LHCN-M2 (cell line): ENCODE results near the gene DNHD1. TPM values are rescaled to one million over a fixed set of nuclear protein-coding genes. Genes with fewer than 3 reads are reported as not detected.

Experiments
- DNase-seq: peaks from one replicate; pipeline ENCODE4 v3.0.0-alpha.2; 2012; ENCODE audit warnings: low read depth
- total RNA-seq: library from RNA; depleted of rRNA; stranded (reverse); fragments of >200 nt; gene quantifications from 2 replicates; pipeline ENCODE4 v1.2.3, GENCODE V29; 2014; rRNA removed

Gene DNHD1
- total RNA-seq, 1 experiment from 2014 or later, result 1.7 TPM

- DNase-seq, result peak; percentile 19
Measured at GRCh38 chr11:6611092-6611962, 114.2 kb downstream of the DNHD1 start.

- no peak for DNase-seq
Measured at GRCh38 chr11:6611963-6612212, 114.8 kb downstream of the DNHD1 start.

- peak; percentile 94 for DNase-seq
Measured at GRCh38 chr11:6612213-6613041, 115.3 kb downstream of the DNHD1 start, which contains the start of gene TAF10. Gene TAF10 (minus strand): TSS chr11:6612216. CDS start chr11:6612189, 27 bp downstream.

GRCh38 chr11:6613496-6613895 is 116.4 kb downstream of the DNHD1 start:
- DNase-seq, result no peak

GRCh38 chr11:6614446-6614845 is 117.4 kb downstream of the DNHD1 start:
- no peak for DNase-seq

- no peak for DNase-seq
Measured at GRCh38 chr11:6615046-6615445, 118.0 kb downstream of the DNHD1 start.

GRCh38 chr11:6615882-6616585 is 119.0 kb downstream of the DNHD1 start:
- no peak for DNase-seq

- no peak for DNase-seq
Measured at GRCh38 chr11:6616596-6617250, 119.6 kb downstream of the DNHD1 start.

- DNase-seq, result no peak
Measured at GRCh38 chr11:6617315-6617781, 120.3 kb downstream of the DNHD1 start.

GRCh38 chr11:6618117-6619003 is 121.3 kb downstream of the DNHD1 start:
- peak; percentile 79 for DNase-seq

GRCh38 chr11:6619004-6619745 is 122.1 kb downstream of the DNHD1 start, which contains the start of gene TPP1:
Gene TPP1 (minus strand): TSS chr11:6619422. CDS start chr11:6619400, 22 bp downstream.
- peak; percentile 95 for DNase-seq

GRCh38 chr11:6620636-6621035 is 123.6 kb downstream of the DNHD1 start:
- no peak for DNase-seq

Other genes starting within 250 kb of the DNHD1 start
- gene CCKBR, start 237.4 kb upstream of the DNHD1 start, total RNA-seq, result not detected in 2 replicates
- 376 and 433 TPM in 2 replicates for gene CAVIN3, start 176.8 kb upstream of the DNHD1 start, total RNA-seq
- gene SMPD1, start 106.8 kb upstream of the DNHD1 start, total RNA-seq, result 71.8 and 75.2 TPM in 2 replicates
- 18.3 and 19.0 TPM in 2 replicates for gene APBB1, start 78.2 kb upstream of the DNHD1 start, total RNA-seq
- 0.13 TPM in 1 of 2 replicates, not detected in the other for gene HPX, start 56.3 kb upstream of the DNHD1 start, total RNA-seq
- gene TRIM3, start 23.3 kb upstream of the DNHD1 start, total RNA-seq, result 23.7 and 29.4 TPM in 2 replicates
- gene ARFIP2, start 15.9 kb upstream of the DNHD1 start, total RNA-seq, result 66.0 and 66.3 TPM in 2 replicates
- gene TIMM10B, start 15.8 kb upstream of the DNHD1 start, total RNA-seq, result 25.4 and 28.8 TPM in 2 replicates
- gene RRP8, start 106.3 kb downstream of the DNHD1 start, total RNA-seq, result 16.5 and 19.5 TPM in 2 replicates
- 210 and 214 TPM in 2 replicates for gene ILK, start 106.5 kb downstream of the DNHD1 start, total RNA-seq
- gene TAF10, start 114.9 kb downstream of the DNHD1 start, total RNA-seq, result 99.9 and 120 TPM in 2 replicates
- gene TPP1, start 122.1 kb downstream of the DNHD1 start, total RNA-seq, result 22.1 and 36.1 TPM in 2 replicates
- gene DCHS1, start 158.5 kb downstream of the DNHD1 start, total RNA-seq, result 2.4 and 2.6 TPM in 2 replicates
- 98.6 and 427 TPM in 2 replicates for gene MRPL17, start 186.1 kb downstream of the DNHD1 start, total RNA-seq